ENCODE measurements around the gene ZC3H12D.

Gene ZC3H12D

GRCh38 chr6:149435919-149436586 is 48.8 kb downstream of the ZC3H12D start:
- Histone ChIP-seq H3K4me1 (ENCODE audit: control insufficient read depth, insufficient read depth, low read length) (peaks cover 6% of the 10 kb centered on the region), H3K9me3 (replicated peaks; ENCODE audit: low read length) (no peaks in the 10 kb centered on the region), H3K27me3 (ENCODE audit: control insufficient read depth, insufficient read depth, low read length) (no peaks in the 10 kb centered on the region), H3K4me2 (ENCODE audit: low read length) (no peak overlapping the region), H3K36me3 (ENCODE audit: insufficient read depth, low read length) (no peaks in the 10 kb centered on the region), H3K4me3 (ENCODE audit: low read length) (no peak overlapping the region), H3K9ac (ENCODE audit: low read depth, low read length) (no peak overlapping the region)

- no peak overlapping the region for H3K4me3 ChIP-seq (ENCODE audit: low read length)
- no peaks in the 10 kb centered on the region for H3K36me3 ChIP-seq (ENCODE audit: insufficient read depth, low read length)
- peaks cover 6% of the 10 kb centered on the region for H3K4me1 ChIP-seq (ENCODE audit: control insufficient read depth, insufficient read depth, low read length)
- H3K9ac ChIP-seq (ENCODE audit: low read depth, low read length) = no peak overlapping the region
- H3K27me3 ChIP-seq (ENCODE audit: control insufficient read depth, insufficient read depth, low read length) = no peaks in the 10 kb centered on the region
- H3K4me2 ChIP-seq (ENCODE audit: low read length) = no peak overlapping the region
- H3K9me3 ChIP-seq (replicated peaks; ENCODE audit: low read length) = no peaks in the 10 kb centered on the region
Measured at GRCh38 chr6:149433881-149434280, 50.9 kb downstream of the ZC3H12D start.

GRCh38 chr6:149433405-149433804 is 51.4 kb downstream of the ZC3H12D start:
- Histone ChIP-seq H3K4me3 (ENCODE audit: low read length) (no peak overlapping the region), H3K4me1 (ENCODE audit: control insufficient read depth, insufficient read depth, low read length) (peaks cover 6% of the 10 kb centered on the region), H3K9me3 (replicated peaks; ENCODE audit: low read length) (no peaks in the 10 kb centered on the region), H3K36me3 (ENCODE audit: insufficient read depth, low read length) (no peaks in the 10 kb centered on the region), H3K27me3 (ENCODE audit: control insufficient read depth, insufficient read depth, low read length) (no peaks in the 10 kb centered on the region), H3K9ac (ENCODE audit: low read depth, low read length) (no peak overlapping the region), H3K4me2 (ENCODE audit: low read length) (no peak overlapping the region)

- H3K4me1 ChIP-seq (ENCODE audit: control insufficient read depth, insufficient read depth, low read length) = peaks cover 6% of the 10 kb centered on the region
- no peaks in the 10 kb centered on the region for H3K36me3 ChIP-seq (ENCODE audit: insufficient read depth, low read length)
- peak overlapping the region; percentile 52 for H3K4me3 ChIP-seq (ENCODE audit: low read length)
- H3K9me3 ChIP-seq (replicated peaks; ENCODE audit: low read length) = no peaks in the 10 kb centered on the region
- peak overlapping the region; percentile 79 for H3K4me2 ChIP-seq (ENCODE audit: low read length)
- no peaks in the 10 kb centered on the region for H3K27me3 ChIP-seq (ENCODE audit: control insufficient read depth, insufficient read depth, low read length)
- H3K9ac ChIP-seq (ENCODE audit: low read depth, low read length) = no peak overlapping the region
Measured at GRCh38 chr6:149431905-149432775, 52.7 kb downstream of the ZC3H12D start.

- Histone ChIP-seq H3K4me1 (ENCODE audit: control insufficient read depth, insufficient read depth, low read length) (peaks cover 6% of the 10 kb centered on the region), H3K9me3 (replicated peaks; ENCODE audit: low read length) (no peaks in the 10 kb centered on the region), H3K9ac (ENCODE audit: low read depth, low read length) (no peak overlapping the region), H3K36me3 (ENCODE audit: insufficient read depth, low read length) (no peaks in the 10 kb centered on the region), H3K4me3 (ENCODE audit: low read length) (no peak overlapping the region), H3K27me3 (ENCODE audit: control insufficient read depth, insufficient read depth, low read length) (no peaks in the 10 kb centered on the region), H3K4me2 (ENCODE audit: low read length) (no peak overlapping the region)
Measured at GRCh38 chr6:149429427-149430360, 55.1 kb downstream of the ZC3H12D start.

GRCh38 chr6:149428606-149429005 is 56.2 kb downstream of the ZC3H12D start:
- no peak overlapping the region for H3K4me2 ChIP-seq (ENCODE audit: low read length)
- H3K9ac ChIP-seq (ENCODE audit: low read depth, low read length) = no peak overlapping the region
- H3K36me3 ChIP-seq (ENCODE audit: insufficient read depth, low read length) = no peaks in the 10 kb centered on the region
- peaks cover 12% of the 10 kb centered on the region for H3K4me1 ChIP-seq (ENCODE audit: control insufficient read depth, insufficient read depth, low read length)
- no peak overlapping the region for H3K4me3 ChIP-seq (ENCODE audit: low read length)
- H3K27me3 ChIP-seq (ENCODE audit: control insufficient read depth, insufficient read depth, low read length) = no peaks in the 10 kb centered on the region
- H3K9me3 ChIP-seq (replicated peaks; ENCODE audit: low read length) = no peaks in the 10 kb centered on the region

GRCh38 chr6:149425754-149426153 is 59.1 kb downstream of the ZC3H12D start:
- Histone ChIP-seq H3K27me3 (ENCODE audit: control insufficient read depth, insufficient read depth, low read length) (no peaks in the 10 kb centered on the region), H3K4me3 (ENCODE audit: low read length) (no peak overlapping the region), H3K9ac (ENCODE audit: low read depth, low read length) (no peak overlapping the region), H3K4me1 (ENCODE audit: control insufficient read depth, insufficient read depth, low read length) (peaks cover 11% of the 10 kb centered on the region), H3K9me3 (replicated peaks; ENCODE audit: low read length) (no peaks in the 10 kb centered on the region), H3K36me3 (ENCODE audit: insufficient read depth, low read length) (no peaks in the 10 kb centered on the region), H3K4me2 (ENCODE audit: low read length) (no peak overlapping the region)

GRCh38 chr6:149425224-149425623 is 59.6 kb downstream of the ZC3H12D start:
- Histone ChIP-seq H3K9ac (ENCODE audit: low read depth, low read length) (no peak overlapping the region), H3K4me2 (ENCODE audit: low read length) (no peak overlapping the region), H3K36me3 (ENCODE audit: insufficient read depth, low read length) (no peaks in the 10 kb centered on the region), H3K9me3 (replicated peaks; ENCODE audit: low read length) (no peaks in the 10 kb centered on the region), H3K27me3 (ENCODE audit: control insufficient read depth, insufficient read depth, low read length) (no peaks in the 10 kb centered on the region), H3K4me1 (ENCODE audit: control insufficient read depth, insufficient read depth, low read length) (peaks cover 11% of the 10 kb centered on the region), H3K4me3 (ENCODE audit: low read length) (no peak overlapping the region)

GRCh38 chr6:149423964-149424440 is 60.8 kb downstream of the ZC3H12D start:
- Histone ChIP-seq H3K36me3 (ENCODE audit: insufficient read depth, low read length) (no peaks in the 10 kb centered on the region), H3K4me1 (ENCODE audit: control insufficient read depth, insufficient read depth, low read length) (peaks cover 11% of the 10 kb centered on the region), H3K4me3 (ENCODE audit: low read length) (no peak overlapping the region), H3K4me2 (ENCODE audit: low read length) (peak overlapping the region; percentile 30), H3K27me3 (ENCODE audit: control insufficient read depth, insufficient read depth, low read length) (no peaks in the 10 kb centered on the region), H3K9me3 (replicated peaks; ENCODE audit: low read length) (no peaks in the 10 kb centered on the region), H3K9ac (ENCODE audit: low read depth, low read length) (no peak overlapping the region)

GRCh38 chr6:149422581-149422980 is 62.2 kb downstream of the ZC3H12D start:
- Histone ChIP-seq H3K27me3 (ENCODE audit: control insufficient read depth, insufficient read depth, low read length) (no peaks in the 10 kb centered on the region), H3K9me3 (replicated peaks; ENCODE audit: low read length) (no peaks in the 10 kb centered on the region), H3K36me3 (ENCODE audit: insufficient read depth, low read length) (no peaks in the 10 kb centered on the region), H3K4me2 (ENCODE audit: low read length) (no peak overlapping the region), H3K4me1 (ENCODE audit: control insufficient read depth, insufficient read depth, low read length) (peaks cover 11% of the 10 kb centered on the region), H3K4me3 (ENCODE audit: low read length) (no peak overlapping the region), H3K9ac (ENCODE audit: low read depth, low read length) (no peak overlapping the region)

GRCh38 chr6:149421132-149421531 is 63.7 kb downstream of the ZC3H12D start:
- Histone ChIP-seq H3K27me3 (ENCODE audit: control insufficient read depth, insufficient read depth, low read length) (no peaks in the 10 kb centered on the region), H3K36me3 (ENCODE audit: insufficient read depth, low read length) (no peaks in the 10 kb centered on the region), H3K4me1 (ENCODE audit: control insufficient read depth, insufficient read depth, low read length) (peaks cover 11% of the 10 kb centered on the region), H3K9me3 (replicated peaks; ENCODE audit: low read length) (no peaks in the 10 kb centered on the region), H3K4me2 (ENCODE audit: low read length) (no peak overlapping the region), H3K4me3 (ENCODE audit: low read length) (no peak overlapping the region), H3K9ac (ENCODE audit: low read depth, low read length) (no peak overlapping the region)
